Measurements from ENCODE around the gene WDR41.

DNA sequence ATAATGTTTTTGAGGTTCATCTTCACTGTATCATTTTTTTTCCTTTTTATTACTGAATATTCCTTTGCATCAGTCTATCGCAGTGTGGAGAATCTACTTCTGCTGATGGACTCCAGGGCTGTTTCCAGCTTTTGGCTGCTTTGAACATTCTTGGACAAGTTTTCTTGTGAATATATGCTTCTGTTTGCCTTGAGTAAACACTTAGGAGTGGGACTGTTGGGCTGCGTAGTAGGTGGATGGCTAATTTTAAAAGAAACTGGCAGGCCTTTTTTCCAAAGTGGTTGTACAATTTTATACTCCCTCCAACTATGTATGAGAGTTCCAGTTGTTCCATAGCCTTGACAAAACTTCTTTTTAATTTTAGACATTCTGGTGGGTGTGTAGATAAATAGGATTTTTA is 102.4 kb downstream of the WDR41 start:
- TF ChIP-seq FOXP2 (optimal IDR thresholded peaks at IDR 0.05; ENCODE audit: borderline replicate concordance, extremely low read depth, extremely low read length, insufficient read depth) (no peak), POLR2AphosphoS5 (IDR thresholded peaks at IDR 0.05; ENCODE audit: low read depth, low read length) (no peak), TAF1 (IDR thresholded peaks at IDR 0.05; ENCODE audit: borderline replicate concordance, insufficient read depth, low read length) (no peak), SIN3A (IDR thresholded peaks at IDR 0.05; ENCODE audit: borderline replicate concordance, insufficient read depth, low read length) (no peak)
- TF ChIP-seq, protein P1, sequence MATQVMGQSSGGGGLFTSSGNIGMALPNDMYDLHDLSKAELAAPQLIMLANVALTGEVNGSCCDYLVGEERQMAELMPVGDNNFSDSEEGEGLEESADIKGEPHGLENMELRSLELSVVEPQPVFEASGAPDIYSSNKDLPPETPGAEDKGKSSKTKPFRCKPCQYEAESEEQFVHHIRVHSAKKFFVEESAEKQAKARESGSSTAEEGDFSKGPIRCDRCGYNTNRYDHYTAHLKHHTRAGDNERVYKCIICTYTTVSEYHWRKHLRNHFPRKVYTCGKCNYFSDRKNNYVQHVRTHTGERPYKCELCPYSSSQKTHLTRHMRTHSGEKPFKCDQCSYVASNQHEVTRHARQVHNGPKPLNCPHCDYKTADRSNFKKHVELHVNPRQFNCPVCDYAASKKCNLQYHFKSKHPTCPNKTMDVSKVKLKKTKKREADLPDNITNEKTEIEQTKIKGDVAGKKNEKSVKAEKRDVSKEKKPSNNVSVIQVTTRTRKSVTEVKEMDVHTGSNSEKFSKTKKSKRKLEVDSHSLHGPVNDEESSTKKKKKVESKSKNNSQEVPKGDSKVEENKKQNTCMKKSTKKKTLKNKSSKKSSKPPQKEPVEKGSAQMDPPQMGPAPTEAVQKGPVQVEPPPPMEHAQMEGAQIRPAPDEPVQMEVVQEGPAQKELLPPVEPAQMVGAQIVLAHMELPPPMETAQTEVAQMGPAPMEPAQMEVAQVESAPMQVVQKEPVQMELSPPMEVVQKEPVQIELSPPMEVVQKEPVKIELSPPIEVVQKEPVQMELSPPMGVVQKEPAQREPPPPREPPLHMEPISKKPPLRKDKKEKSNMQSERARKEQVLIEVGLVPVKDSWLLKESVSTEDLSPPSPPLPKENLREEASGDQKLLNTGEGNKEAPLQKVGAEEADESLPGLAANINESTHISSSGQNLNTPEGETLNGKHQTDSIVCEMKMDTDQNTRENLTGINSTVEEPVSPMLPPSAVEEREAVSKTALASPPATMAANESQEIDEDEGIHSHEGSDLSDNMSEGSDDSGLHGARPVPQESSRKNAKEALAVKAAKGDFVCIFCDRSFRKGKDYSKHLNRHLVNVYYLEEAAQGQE (IDR thresholded peaks at IDR 0.05; ENCODE audit: insufficient read depth in 1 of 2, low read depth in 2 of 2, low read length in 2 of 2) = no peak

Measured in PFSK-1 (cell line).